Measurements from ENCODE around the gene CATSPER1.

Gene CATSPER1

DNA sequence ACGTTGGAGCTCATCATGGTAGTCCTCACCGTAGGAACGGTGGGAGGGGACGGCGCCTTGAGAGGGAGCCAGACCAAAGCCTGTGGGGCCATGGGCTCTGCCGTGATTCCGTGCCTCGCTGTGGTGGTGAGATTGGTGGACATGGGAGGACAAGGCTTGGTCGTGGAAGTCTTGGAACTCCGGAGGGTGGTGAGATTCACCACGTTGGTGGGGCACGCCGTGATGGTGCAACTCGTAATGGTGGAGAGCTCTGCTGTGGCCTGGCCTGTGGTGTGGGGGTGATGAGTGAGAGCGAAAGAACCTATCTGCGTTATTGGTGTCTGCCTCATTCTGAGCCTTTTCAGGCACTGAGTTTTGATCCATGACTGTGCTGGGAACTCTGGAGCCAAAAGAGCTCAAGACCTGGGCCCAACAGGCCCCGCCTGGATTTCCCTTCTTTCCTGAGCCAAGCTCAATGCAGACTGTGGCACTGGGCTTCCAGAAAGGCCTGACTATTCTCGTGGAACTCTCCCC, at the start of gene CATSPER1:
CATSPER1 (minus strand) TSS at position 463 of the 513 bp plus-strand sequence; CDS start at position 363, 100 bp downstream.
- DNase-seq (ENCODE audit: low read depth in 2 of 2) = no peak

DNA sequence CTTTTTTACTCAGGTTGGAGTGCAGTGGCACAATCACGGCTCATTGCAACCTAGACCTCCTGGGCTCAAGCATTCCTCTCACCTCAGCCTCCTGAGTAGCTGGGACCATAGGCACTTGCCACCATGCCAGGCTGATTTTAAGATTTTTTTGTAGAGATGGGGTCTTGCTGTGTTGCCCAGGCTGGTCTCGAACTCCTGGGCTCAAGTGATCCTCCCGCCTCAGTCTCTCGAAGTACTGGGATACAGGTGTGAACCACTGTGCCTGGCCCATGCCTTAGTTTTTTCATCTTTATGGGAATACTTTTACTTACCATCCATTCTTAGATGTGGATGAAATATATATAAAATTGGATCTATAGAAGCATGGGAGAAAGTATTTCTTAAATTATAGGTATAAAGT, 49.0 kb upstream of the CATSPER1 start:
- DNase-seq (ENCODE audit: low read depth in 2 of 2) = no peak

DNA sequence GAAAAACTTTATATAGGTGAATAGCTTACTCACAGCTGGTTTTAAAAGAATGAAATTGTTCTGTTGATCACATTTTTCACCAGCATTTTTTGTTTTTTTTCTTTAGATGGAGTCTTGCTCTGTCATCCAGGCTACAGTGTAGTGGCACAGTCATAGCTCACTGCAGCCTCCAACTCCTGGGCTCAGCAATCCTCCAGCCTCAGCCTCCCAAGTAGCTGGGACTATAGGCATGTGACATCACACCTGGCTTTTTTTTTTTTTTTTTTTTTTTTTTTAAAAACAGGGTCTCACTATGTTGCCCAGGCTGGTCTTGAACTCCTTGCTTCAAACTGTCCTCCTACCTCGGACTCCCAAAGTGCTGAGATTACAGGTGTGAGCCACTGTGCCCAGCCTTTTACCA, 47.4 kb upstream of the CATSPER1 start:
- no peak for DNase-seq (ENCODE audit: low read depth in 2 of 2)

DNA sequence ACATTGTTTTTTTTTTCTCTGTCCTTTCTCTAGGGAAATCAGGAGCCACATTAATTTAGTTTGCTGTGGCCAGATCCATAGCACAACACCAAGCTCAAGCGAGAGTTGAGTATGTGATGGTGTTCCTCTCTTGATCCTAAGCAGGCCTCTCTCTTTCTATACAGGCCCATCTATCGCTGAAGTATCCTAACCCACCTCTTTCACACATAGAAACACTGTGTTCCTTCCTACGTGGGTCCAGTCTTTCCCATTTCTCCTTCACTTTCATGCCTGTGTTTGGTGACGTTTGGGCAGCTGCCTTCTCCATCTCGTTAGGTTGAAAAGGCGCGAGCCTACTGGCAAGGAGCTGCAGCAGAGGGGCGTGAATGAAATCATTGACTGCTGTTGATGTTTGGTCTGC, 46.2 kb upstream of the CATSPER1 start:
- DNase-seq (ENCODE audit: low read depth in 2 of 2) = no peak

DNA sequence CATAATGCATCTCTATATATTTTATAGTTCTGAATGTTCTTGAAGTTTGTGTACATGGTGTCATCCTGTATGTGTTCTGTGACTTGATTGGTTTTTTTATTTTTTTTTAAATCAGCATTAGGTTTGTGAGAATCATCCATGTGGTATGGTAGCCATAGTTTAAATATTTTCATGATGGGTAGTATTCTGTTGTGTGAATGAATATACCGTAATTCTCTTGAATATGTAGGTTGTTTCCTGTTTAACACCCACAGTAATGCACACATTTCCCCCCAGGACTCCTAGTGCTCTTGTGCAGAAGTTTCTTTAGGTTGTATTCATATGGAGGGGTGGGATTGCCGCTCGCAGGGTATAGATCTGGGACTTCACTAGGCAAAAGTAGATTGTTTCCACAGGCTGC, 45.8 kb upstream of the CATSPER1 start:
- no peak for DNase-seq (ENCODE audit: low read depth in 2 of 2)

DNA sequence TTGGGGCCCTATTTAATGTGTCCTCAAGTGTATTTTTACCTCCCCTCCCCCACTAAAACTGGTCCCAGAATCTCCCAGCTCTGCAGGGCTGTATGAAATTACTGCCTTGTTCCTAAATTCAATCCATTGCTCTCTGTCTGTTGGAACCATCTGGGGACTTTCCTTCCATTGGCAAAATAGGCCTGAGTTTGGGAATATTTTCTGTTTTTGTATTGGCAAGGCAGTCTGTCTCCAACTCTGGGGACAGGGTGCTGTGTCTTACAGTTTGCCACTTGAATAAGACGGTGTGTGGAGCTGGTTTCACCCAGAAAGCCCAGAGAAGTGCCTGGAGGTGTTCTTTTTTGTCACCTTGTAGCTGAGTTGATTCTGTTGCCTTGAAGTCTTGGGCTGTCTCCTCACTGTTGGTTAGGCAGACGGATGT, 45.1 kb upstream of the CATSPER1 start:
- no peak for DNase-seq (ENCODE audit: low read depth in 2 of 2)

DNA sequence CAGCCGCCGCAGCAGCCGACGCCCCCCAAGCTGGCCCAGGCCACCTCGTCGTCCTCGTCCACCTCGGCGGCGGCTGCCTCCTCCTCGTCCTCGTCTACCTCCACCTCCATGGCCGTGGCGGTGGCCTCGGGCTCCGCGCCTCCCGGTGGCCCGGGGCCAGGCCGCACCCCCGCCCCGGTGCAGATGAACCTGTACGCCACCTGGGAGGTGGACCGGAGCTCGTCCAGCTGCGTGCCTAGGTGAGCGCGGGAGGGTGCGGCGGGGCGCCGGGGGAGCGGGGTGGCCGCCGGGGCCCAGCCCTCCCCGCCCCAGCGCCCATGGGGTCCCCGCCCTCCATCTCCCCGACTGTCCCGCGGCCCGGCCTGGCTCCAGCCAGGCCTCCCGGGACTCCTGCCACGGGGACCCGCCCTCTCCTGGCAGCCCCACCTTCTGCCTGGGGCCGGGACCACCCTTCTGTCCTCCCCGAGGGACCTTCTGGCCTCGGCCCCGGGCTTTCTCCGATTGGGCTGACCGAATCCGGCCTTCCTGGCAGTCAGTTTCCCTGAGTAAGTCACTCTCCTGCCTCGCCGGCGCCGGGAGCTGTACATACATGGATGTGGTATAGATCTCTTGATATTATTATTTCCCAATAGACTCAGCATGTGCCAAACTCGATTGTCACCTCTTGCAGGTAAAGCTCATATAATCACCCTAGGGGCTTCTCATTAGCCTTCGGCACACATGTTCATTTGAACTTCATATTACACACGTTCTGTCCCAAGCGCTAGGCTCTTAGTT, 44.5 kb upstream of the CATSPER1 start:
- no peak for DNase-seq (ENCODE audit: low read depth in 2 of 2)

DNA sequence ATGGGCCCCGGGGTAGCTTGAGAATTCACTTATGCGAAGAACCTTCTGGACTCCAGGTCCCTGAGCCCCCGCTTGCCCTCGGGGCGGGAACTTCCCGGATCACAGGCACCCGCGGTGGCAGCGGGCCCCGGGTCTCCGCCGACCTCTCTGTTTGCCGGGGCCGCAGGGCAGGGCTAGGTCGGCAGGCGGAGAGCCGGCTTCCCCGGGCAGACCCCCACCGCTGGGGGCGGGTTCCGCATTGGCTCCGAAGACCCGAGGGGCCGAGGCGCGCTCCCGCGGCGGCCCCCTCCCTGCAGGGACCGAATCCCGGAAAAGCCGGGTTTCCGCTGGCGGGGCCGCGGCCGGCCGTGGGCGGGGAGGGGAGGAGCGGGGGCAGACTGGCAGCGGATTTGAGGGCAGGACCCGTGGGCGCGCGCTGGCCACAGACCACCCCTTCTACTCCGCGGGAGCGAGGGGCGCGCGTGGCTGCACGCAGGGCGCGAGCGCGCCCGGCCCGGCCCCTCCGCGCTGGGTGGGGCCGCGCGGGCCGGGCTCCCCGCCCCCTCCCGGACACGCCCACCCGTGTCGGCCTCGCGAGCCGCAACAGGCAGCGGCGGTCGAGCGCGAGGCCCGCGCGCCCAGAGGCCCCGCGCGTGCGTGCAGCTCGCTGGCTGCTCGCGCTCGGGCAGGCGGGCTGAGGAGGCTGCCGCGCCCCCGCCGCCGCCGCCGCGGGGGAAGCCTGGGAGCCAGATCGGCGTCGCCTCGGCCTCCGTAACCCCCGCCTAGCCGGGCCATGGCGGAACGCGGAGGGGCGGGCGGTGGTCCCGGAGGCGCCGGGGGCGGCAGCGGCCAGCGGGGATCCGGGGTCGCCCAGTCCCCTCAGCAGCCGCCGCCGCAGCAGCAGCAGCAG, 43.7 kb upstream of the CATSPER1 start, which contains the start of gene PACS1:
PACS1 (plus strand) TSS at position 558 of the 889 bp plus-strand sequence; CDS start at position 773, 215 bp downstream.
- DNase-seq (ENCODE audit: low read depth in 2 of 2) = peak in 1 of 2 donors; percentile 60

DNA sequence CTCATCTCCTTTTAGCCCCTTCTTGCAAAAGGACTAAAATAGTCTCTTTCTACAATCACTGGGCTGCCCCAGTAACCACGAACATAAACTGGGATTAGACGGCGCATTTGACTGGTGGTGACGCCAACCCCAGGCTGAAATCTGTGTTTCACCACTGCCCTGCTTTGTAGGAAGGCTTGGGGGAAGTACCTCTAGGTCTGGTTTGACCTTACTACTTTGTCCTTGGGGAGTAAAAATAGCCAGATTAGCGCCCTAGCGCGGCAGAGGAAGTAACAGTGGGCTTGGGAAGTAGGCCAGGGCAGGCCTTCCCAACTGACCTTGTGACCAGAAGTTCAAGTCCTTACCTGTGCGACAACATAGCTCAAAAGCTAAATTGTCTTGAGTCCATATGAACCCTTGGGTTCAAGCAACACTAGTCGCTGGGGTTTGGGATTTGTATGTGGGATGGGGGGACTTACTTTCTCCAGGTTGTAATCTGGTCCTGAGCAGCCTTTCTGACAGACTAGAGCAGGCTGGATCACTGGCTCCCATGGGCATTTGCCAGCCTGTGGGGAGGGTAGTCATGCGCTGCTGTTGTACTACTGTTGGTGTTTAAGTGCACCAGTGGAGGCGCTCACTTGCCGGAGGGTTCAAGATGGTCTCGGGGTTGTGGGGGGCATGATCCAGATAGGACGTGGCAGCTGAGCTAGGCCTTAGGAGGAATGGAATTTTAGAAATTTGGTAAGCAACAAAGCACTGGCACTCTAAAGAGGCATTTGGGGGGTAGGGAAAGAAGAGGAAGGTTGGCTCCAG, 42.8 kb upstream of the CATSPER1 start:
- DNase-seq (ENCODE audit: low read depth in 2 of 2) = no peak

DNA sequence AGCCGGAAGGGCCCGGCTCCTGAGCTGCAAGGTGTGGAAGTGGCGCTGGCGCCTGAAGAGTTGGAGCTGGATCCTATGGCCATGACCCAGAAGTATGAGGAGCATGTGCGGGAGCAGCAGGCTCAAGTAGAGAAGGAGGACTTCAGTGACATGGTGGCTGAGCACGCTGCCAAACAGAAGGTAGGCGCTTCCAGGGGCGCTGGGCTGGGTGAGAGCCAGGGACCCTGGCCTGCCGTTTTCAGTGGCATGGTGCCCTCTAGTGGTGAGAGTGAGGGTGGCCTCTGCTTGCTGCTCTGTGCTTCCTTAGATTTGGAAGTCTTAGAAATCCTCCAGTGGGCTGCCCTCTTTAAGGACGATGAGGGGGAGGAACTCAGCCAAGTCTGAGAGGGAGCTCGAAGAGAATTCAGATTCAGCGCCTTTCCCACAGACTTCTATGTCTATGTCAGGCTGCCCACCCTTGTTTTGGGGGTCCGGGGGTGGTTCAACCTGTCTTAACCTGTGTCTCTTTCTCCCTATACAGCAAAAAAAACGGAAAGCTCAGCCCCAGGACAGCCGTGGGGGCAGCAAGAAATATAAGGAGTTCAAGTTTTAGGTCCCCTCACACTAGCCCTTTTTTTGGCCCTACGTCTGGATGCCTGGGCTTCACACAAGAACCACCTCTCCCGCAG, 42.0 kb upstream of the CATSPER1 start:
- DNase-seq (ENCODE audit: low read depth in 2 of 2) = peak; percentile 61 to 65

DNA sequence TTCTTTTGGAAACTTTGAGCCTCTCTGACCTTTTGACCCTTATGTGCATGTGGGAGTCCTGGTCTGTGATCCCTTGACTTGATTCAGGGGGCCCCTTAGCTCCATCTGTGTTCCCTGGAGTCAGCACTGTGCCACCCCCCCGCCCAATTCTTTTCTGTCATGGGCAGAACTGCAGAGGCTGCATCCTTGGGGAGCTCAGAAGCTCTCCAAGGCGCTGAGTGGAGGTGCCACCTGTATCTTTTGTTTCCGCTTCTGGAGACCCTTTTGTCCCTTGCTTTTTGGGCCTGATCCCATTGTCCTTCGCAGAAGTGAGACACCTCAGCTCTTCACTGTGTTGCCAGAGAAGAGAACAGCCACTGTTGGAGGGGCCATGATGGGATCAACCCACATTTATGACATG, 41.4 kb upstream of the CATSPER1 start:
- no peak for DNase-seq (ENCODE audit: low read depth in 2 of 2)

DNA sequence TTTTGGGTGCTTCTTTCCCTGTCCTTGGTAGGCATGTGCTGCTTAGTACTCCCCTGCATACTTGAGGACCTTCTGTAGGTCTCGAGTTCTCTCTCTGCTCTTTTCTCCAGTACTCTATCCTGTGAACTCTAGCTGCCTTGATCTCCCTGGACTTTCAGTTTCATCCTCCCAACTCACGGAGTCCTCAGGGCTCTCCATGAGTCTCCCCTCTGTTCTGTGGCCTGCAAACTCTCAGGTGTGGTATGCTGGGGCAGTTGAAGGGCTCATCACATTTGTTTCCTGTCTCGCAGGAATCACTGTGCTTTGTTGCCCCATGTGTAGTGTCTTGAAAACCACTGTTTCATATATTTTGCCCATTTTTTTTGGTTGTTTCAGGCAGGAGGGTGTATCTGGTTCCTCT, 40.5 kb upstream of the CATSPER1 start:
- no peak for DNase-seq (ENCODE audit: low read depth in 2 of 2)

DNA sequence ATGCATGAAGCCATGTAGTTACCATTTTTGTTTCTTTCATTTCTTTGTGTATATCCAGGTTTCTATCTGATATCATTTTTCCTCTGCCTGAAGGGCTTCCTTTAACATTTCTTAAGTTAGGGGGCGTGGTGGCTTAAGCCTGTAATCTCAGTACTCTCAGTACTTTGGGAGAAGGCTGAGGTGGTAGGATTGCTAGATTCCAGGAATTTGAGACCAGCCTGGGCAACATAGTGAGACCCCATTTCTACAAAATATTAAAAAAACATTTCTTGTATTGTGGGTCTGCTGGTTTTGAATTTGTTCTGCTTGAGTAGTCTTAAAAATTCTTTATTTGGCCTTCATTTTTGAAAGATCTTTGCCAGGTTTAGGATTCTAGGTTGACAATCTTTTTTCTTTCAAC, 38.3 kb upstream of the CATSPER1 start:
- no peak for DNase-seq (ENCODE audit: low read depth in 2 of 2)

DNA sequence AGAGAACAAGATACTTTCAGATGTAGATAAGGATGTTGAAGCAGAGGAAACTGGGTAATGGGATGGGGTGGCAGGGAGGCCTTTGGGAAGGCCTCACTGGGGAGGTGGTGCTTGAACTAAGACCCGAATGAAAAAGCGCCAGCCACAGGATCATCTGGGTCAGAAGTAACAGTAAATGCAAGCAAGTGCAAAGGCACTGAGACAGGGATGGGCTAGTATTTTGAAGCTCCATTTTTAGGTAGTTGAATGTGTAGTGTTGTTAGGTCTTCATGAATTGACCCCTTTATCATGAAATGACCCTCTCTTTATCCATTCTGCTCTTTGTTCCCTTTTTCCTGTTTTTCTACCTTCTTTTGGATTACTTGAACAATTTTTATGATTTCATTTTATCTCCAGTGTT, 37.6 kb upstream of the CATSPER1 start:
- no peak for DNase-seq (ENCODE audit: low read depth in 2 of 2)

DNA sequence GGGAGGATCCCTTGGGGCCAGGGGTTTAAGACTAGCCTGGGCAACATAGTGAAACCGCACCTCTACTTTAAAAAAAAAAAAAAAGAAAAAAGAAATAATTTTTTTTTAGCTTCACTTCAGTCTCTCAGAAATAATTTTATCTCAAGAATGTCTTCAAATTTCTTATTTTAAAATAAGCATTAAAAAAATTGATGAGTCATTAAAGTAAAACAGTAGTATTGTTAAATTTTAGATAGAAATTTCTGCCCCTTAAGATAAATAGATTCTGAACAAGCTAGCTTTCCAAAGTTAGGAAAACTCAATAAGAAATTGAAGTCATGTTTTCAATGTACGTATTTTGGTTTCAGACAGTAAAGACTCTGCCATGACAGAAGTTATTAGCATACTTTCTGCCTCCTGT, 36.1 kb upstream of the CATSPER1 start:
- DNase-seq (ENCODE audit: low read depth in 2 of 2) = no peak

DNA sequence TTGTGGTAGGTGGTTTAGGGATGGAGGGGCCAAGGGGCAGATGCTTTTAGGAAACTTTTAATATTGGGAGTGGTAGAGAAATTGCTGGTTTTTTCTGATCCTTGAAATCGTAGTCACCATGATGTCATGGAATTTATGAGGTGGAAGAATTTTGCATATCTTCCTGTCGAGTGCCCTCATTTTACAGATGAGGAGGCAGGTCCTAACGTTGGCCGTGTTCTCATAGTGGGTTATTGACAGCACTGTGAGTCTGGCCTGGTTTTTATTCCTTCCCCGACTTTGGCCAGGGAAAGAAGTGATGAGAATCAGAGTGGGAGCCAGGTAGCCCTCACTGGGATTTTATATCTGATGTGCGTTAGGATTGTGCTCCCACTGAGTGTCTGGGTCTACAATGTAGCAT, 35.0 kb upstream of the CATSPER1 start:
- DNase-seq (ENCODE audit: low read depth in 2 of 2) = no peak

DNA sequence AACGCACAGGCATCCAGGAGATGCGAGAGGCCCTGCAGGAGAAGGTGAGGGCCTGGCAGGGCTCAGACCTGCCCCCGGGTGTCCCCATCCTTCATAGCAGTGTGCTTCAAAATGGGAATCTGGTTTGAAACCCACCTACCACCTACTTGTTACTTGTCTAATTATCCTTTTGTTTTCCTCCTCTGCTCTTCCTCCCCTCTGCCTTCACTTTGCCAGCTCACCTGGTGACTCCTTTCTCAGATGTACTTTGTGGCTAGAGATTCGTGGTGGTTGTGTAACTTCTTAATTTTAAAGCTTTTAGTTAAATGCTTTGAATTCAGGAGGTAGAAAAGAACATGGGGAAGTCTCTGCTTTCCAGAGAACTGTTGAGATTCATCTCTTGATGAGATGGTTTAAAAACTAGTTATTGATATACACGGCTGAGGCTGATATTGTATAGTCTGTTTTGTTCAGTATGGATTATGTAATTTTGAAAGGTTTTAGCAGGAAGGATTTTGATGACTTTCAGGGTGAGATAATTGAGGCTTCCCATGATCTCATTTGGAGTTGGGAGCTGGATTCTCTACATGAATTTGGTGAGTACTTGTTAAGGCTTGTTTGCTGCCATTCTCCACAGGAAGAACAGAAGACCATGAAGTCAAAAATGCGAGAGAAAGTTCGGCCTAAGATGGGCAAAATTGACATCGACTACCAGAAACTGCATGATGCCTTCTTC, 33.8 kb upstream of the CATSPER1 start:
- no peak for DNase-seq (ENCODE audit: low read depth in 2 of 2)

DNA sequence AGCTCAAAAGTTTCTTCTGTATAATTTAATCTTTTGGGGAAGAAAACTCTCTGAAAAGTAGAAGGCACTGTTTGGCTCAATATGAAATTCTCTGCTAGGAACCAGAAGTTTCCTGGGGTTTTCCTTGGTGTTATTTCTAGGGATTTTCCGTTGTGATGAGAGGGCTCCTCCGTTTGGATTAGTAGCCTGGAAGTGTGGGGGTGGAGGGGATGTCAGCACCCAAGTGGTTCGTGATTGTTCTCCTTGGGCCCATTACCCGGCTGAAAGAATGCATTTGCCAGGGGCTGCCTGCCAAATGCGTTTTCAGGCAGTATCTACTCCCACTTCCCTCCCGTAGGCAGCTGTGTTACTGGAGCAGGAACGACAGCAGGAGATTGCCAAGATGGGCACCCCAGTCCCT, 30.2 kb upstream of the CATSPER1 start:
- no peak for DNase-seq (ENCODE audit: low read depth in 2 of 2)

DNA sequence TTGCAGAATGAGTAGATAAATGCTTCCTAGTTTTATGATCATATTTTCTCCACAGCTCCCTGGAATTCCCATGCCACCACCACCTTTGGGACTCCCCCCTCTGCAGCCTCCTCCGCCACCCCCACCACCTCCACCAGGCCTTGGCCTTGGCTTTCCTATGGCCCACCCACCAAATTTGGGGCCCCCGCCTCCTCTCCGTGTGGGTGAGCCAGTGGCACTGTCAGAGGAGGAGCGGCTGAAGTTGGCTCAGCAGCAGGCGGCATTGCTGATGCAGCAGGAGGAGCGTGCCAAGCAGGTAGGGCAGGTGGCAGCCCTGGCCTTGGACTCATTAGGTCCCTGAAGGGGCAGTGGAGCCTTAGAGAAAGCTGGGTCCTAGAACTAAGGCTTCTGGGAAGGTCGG, 28.7 kb upstream of the CATSPER1 start:
- no peak for DNase-seq (ENCODE audit: low read depth in 2 of 2)

DNA sequence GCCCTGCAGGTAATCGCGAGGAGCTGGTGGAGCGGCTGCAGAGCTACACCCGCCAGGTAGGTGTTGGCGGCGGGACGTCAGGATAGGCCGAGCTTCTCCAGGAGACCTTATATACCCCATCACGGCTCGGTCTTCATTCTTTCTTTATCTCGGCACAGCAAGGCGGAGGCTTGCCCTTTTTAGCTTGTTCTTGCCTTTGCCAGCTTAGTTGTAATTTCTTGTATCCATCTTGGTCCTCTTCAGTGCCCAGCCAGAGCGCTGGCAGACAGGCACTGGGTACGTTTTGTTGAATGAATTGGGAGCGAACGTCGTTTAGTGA, 26.3 kb upstream of the CATSPER1 start:
- no peak for DNase-seq (ENCODE audit: low read depth in 2 of 2)

All from stimulated activated CD4-positive, alpha-beta T cell treated with anti-CD3 and anti-CD28 coated beads, Interleukin-1b, Interleukin-23, amount 100 ng/mL, for 1 hour (primary cell).